ENCODE measurements around the gene HPSE2. TPM values are rescaled to one million over a fixed set of nuclear protein-coding genes. Genes with fewer than 3 reads are reported as not detected.

Gene HPSE2
- total RNA-seq, 3 donors from 2014 or later = 2.7 to 8.0 (median 5.9) TPM

GRCh38 chr10:98795467-98795866 is 440.2 kb downstream of the HPSE2 start:
- H3K27ac ChIP-seq = no peak overlapping the region
- H3K9me3 ChIP-seq = no peaks in the 10 kb centered on the region
- no peaks in the 10 kb centered on the region for H3K36me3 ChIP-seq
- TF ChIP-seq CTCF (IDR thresholded peaks at IDR 0.05) = no peak
- no peak for TF ChIP-seq POLR2A (IDR thresholded peaks at IDR 0.05)
- TF ChIP-seq POLR2AphosphoS5 (IDR thresholded peaks at IDR 0.05) = no peak
- H3K4me1 ChIP-seq = no peaks in the 10 kb centered on the region
- H3K4me3 ChIP-seq = no peak overlapping the region
- intact Hi-C loops (cut with DNase I; ENCODE audit: low total_unique reads) = no loop called here
- no peaks in the 10 kb centered on the region for H3K27me3 ChIP-seq
- no peak for DNase-seq (ENCODE audit: low spot score in 2 of 2)

GRCh38 chr10:98790817-98791216 is 444.8 kb downstream of the HPSE2 start:
- no peaks in the 10 kb centered on the region for H3K36me3 ChIP-seq
- H3K27me3 ChIP-seq = no peaks in the 10 kb centered on the region
- no peaks in the 10 kb centered on the region for H3K4me1 ChIP-seq
- H3K9me3 ChIP-seq = no peaks in the 10 kb centered on the region
- no peak for DNase-seq (ENCODE audit: low spot score in 2 of 2)
- H3K4me3 ChIP-seq = no peak overlapping the region
- no peak for TF ChIP-seq POLR2A (IDR thresholded peaks at IDR 0.05)
- TF ChIP-seq POLR2AphosphoS5 (IDR thresholded peaks at IDR 0.05) = no peak
- peak in 1 of 3 donors; percentile 24 for TF ChIP-seq CTCF (IDR thresholded peaks at IDR 0.05)
- intact Hi-C loops (cut with DNase I; ENCODE audit: low total_unique reads) = no loop called here
- no peak overlapping the region for H3K27ac ChIP-seq

GRCh38 chr10:98778277-98778759 is 457.3 kb downstream of the HPSE2 start:
- DNase-seq (ENCODE audit: low spot score in 2 of 2) = no peak
- H3K27me3 ChIP-seq = no peaks in the 10 kb centered on the region
- H3K4me3 ChIP-seq = no peak overlapping the region
- H3K27ac ChIP-seq = no peak overlapping the region
- intact Hi-C loops (cut with DNase I; ENCODE audit: low total_unique reads) = no loop called here
- H3K4me1 ChIP-seq = no peaks in the 10 kb centered on the region
- no peaks in the 10 kb centered on the region for H3K36me3 ChIP-seq
- TF ChIP-seq POLR2AphosphoS5 (IDR thresholded peaks at IDR 0.05) (no peak), POLR2A (IDR thresholded peaks at IDR 0.05) (no peak), CTCF (IDR thresholded peaks at IDR 0.05) (no peak)
- H3K9me3 ChIP-seq = no peaks in the 10 kb centered on the region

GRCh38 chr10:98758463-98758862 is 477.2 kb downstream of the HPSE2 start:
- no peaks in the 10 kb centered on the region for H3K27me3 ChIP-seq
- H3K36me3 ChIP-seq = no peaks in the 10 kb centered on the region
- TF ChIP-seq POLR2AphosphoS5 (IDR thresholded peaks at IDR 0.05) = no peak
- no peak for TF ChIP-seq POLR2A (IDR thresholded peaks at IDR 0.05)
- no peak for TF ChIP-seq CTCF (IDR thresholded peaks at IDR 0.05)
- no peaks in the 10 kb centered on the region for H3K4me1 ChIP-seq
- no peak for DNase-seq (ENCODE audit: low spot score in 2 of 2)
- intact Hi-C loops (cut with DNase I; ENCODE audit: low total_unique reads) = no loop called here
- no peak overlapping the region for H3K4me3 ChIP-seq
- peaks cover 0 to 4% of the 10 kb centered on the region in 2 donors for H3K9me3 ChIP-seq
- H3K27ac ChIP-seq = no peak overlapping the region

GRCh38 chr10:98748298-98748697 is 487.4 kb downstream of the HPSE2 start:
- H3K4me3 ChIP-seq = no peak overlapping the region
- intact Hi-C loops (cut with DNase I; ENCODE audit: low total_unique reads) = no loop called here

More at GRCh38 chr10:98748298-98748697, 487.4 kb downstream of the HPSE2 start:
- TF ChIP-seq POLR2A (IDR thresholded peaks at IDR 0.05) (no peak), POLR2AphosphoS5 (IDR thresholded peaks at IDR 0.05) (no peak), CTCF (IDR thresholded peaks at IDR 0.05) (no peak)
- Histone ChIP-seq H3K27ac (no peak overlapping the region), H3K4me1 (no peaks in the 10 kb centered on the region), H3K27me3 (no peaks in the 10 kb centered on the region), H3K36me3 (no peaks in the 10 kb centered on the region), H3K9me3 (peaks cover 0 to 3% of the 10 kb centered on the region in 2 donors)
- DNase-seq (ENCODE audit: low spot score in 2 of 2) = no peak
